WTC11 (cell line): ENCODE results near the gene CWH43. TPM values are rescaled to one million over a fixed set of nuclear protein-coding genes. Genes with fewer than 3 reads are reported as not detected.

Source experiments
- ATAC-seq: fragments of 200-7000 bp; cut with Tn5 transposase; 2 replicates; pipeline ENCODE4 v1.10.0; 2021; ENCODE audit warnings: mild to moderate bottlenecking, moderate library complexity
- CTCF ChIA-PET: fragments of 300-600 bp; sonication (Branson Sonifier 250); formaldehyde crosslinking; loops from one replicate; lab custom pipeline; 2021; ENCODE audit warnings: antibody characterized with exemption; lab: Charles Lee
- POLR2A ChIA-PET: fragments of 350-600 bp; sonication (Branson Sonifier 250); formaldehyde crosslinking; loops from one replicate; lab custom pipeline; 2021; ENCODE audit warnings: antibody characterized with exemption; lab: Charles Lee
- DNase-seq: peaks from one replicate; pipeline ENCODE4 v3.0.0; 2021; ENCODE audit warnings: low spot score
- H3K27ac Mint-ChIP-seq: 2 replicates; pipeline ENCODE4 v1.8.0; 2021; ENCODE audit warnings: mixed read lengths
- H3K27me3 Mint-ChIP-seq: 2 replicates; pipeline ENCODE4 v1.8.0; 2021; ENCODE audit warnings: low read depth, mild to moderate bottlenecking, moderate library complexity, mixed read lengths
- H3K36me3 Mint-ChIP-seq: 2 replicates; pipeline ENCODE4 v1.8.0; 2021; ENCODE audit warnings: mixed read lengths
- H3K4me1 Mint-ChIP-seq: 2 replicates; pipeline ENCODE4 v1.8.0; 2022; ENCODE audit warnings: mixed read lengths
- H3K4me3 Mint-ChIP-seq: 2 replicates; pipeline ENCODE4 v1.8.0; 2021; ENCODE audit warnings: mild to moderate bottlenecking, moderate library complexity, mixed read lengths
- H3K9me3 Mint-ChIP-seq: 2 replicates; pipeline ENCODE4 v1.8.0; 2021; ENCODE audit warnings: mixed read lengths
- CREM ChIP-seq: sonication (generic); formaldehyde crosslinking; IDR thresholded peaks from 2 replicates; pipeline ENCODE4 v1.8.1; 2022; ENCODE audit warnings: mild to moderate bottlenecking, missing genetic modification reagents, moderate library complexity
- FOXJ3 ChIP-seq: sonication (generic); formaldehyde crosslinking; IDR thresholded peaks from 2 replicates; pipeline ENCODE4 v1.9.0; 2021; ENCODE audit warnings: missing genetic modification reagents, mild to moderate bottlenecking, borderline replicate concordance
- GABPB1 ChIP-seq: sonication (generic); formaldehyde crosslinking; IDR thresholded peaks from 2 replicates; pipeline ENCODE4 v1.8.1; 2023; ENCODE audit warnings: mild to moderate bottlenecking, missing genetic modification reagents
- MXD4 ChIP-seq: fragments of 250-450 bp; sonication (Bioruptor Pico); IDR thresholded peaks from 2 replicates; pipeline ENCODE4 v1.8.0; 2021; ENCODE audit warnings: mild to moderate bottlenecking, moderate library complexity, borderline replicate concordance
- NR1H2 ChIP-seq: sonication (generic); formaldehyde crosslinking; IDR thresholded peaks from 2 replicates; pipeline ENCODE4 v1.9.0; 2021; ENCODE audit warnings: mild to moderate bottlenecking, moderate library complexity, missing genetic modification reagents
- ZNF219 ChIP-seq: sonication (generic); formaldehyde crosslinking; IDR thresholded peaks from 2 replicates; pipeline ENCODE4 v1.8.0; 2023; ENCODE audit warnings: missing genetic modification reagents, mild to moderate bottlenecking, borderline replicate concordance
- total RNA-seq: library from RNA; stranded (reverse); gene quantifications from 3 replicates; pipeline ENCODE4 v1.2.3, GENCODE V29; 2021
- TF ChIP-seq, protein P1 (sequence below): sonication (generic); formaldehyde crosslinking; IDR thresholded peaks from 2 replicates; pipeline ENCODE4 v1.8.1; 2022; ENCODE audit warnings: low read depth, mild to moderate bottlenecking, moderate library complexity, missing genetic modification reagents, borderline replicate concordance
- TF ChIP-seq, protein P2 (sequence below): fragments of 250-450 bp; sonication (Bioruptor Pico); conservative IDR thresholded peaks from 2 replicates; pipeline ENCODE4 v1.9.0; 2021; ENCODE audit warnings: mild to moderate bottlenecking
- TF ChIP-seq, protein P3 (sequence below): sonication (generic); formaldehyde crosslinking; IDR thresholded peaks from 2 replicates; pipeline ENCODE4 v1.8.1; 2023; ENCODE audit warnings: mild to moderate bottlenecking, missing genetic modification reagents, moderate library complexity
- TF ChIP-seq, protein P4 (sequence below): fragments of 250-450 bp; sonication (Bioruptor Pico); IDR thresholded peaks from 2 replicates; pipeline ENCODE4 v2.1.2; 2022; ENCODE audit warnings: mild to moderate bottlenecking, moderate library complexity
- TF ChIP-seq, protein P5 (sequence below): sonication (generic); formaldehyde crosslinking; IDR thresholded peaks from 2 replicates; pipeline ENCODE4 v1.8.1; 2023; ENCODE audit warnings: mild to moderate bottlenecking, missing genetic modification reagents
- TF ChIP-seq, protein P6 (sequence below): sonication (generic); formaldehyde crosslinking; IDR thresholded peaks from 2 replicates; pipeline ENCODE4 v1.8.0; 2023; ENCODE audit warnings: missing genetic modification reagents, mild to moderate bottlenecking, borderline replicate concordance
- TF ChIP-seq, protein P7 (sequence below): sonication (generic); formaldehyde crosslinking; IDR thresholded peaks from 2 replicates; pipeline ENCODE4 v1.8.0; 2022; ENCODE audit warnings: mild to moderate bottlenecking, missing genetic modification reagents
- TF ChIP-seq, protein P8 (sequence below): sonication (generic); formaldehyde crosslinking; conservative IDR thresholded peaks from 2 replicates; pipeline ENCODE4 v1.8.1; 2023; ENCODE audit warnings: mild to moderate bottlenecking, low read depth, missing genetic modification reagents, moderate library complexity

Gene CWH43
- total RNA-seq, 1 experiment from 2014 or later: not detected

DNA sequence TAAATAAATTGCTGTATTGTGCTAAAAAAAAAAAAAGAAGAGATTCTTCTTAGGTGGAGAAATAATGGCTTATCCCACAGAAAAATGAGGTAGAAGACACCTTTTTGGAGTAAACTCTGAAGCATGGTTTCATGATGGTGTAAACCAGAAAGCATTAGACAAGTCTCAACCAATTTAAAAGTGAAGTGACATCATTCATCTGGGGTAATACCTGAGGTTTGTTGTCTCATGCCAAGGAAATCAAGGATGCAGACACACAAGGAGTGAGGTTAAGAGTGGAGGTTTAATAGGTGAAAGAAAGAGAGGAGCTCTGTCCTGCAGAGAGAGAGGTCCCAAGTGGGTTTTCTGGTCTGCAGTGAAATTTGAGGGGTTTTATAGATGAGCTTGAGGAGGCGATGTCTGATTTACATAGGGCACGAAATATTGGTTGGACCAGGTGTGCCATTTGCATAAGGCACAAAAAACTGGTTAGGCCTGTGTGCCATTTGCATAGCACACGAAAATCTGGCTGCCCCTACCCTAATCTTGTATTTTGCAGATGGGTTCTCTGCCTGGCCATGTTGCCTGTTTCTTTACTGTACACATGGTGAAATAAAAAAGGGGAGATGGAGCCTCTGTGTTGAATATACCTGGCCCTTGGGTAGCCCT lies 25.0 kb upstream of the CWH43 start (continued):
- TF ChIP-seq NR1H2 (CRISPR knock-in tag): no peak
- TF ChIP-seq, protein P1, sequence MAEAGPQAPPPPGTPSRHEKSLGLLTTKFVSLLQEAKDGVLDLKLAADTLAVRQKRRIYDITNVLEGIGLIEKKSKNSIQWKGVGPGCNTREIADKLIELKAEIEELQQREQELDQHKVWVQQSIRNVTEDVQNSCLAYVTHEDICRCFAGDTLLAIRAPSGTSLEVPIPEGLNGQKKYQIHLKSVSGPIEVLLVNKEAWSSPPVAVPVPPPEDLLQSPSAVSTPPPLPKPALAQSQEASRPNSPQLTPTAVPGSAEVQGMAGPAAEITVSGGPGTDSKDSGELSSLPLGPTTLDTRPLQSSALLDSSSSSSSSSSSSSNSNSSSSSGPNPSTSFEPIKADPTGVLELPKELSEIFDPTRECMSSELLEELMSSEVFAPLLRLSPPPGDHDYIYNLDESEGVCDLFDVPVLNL (CRISPR knock-in tag): no peak
- TF ChIP-seq, protein P2, sequence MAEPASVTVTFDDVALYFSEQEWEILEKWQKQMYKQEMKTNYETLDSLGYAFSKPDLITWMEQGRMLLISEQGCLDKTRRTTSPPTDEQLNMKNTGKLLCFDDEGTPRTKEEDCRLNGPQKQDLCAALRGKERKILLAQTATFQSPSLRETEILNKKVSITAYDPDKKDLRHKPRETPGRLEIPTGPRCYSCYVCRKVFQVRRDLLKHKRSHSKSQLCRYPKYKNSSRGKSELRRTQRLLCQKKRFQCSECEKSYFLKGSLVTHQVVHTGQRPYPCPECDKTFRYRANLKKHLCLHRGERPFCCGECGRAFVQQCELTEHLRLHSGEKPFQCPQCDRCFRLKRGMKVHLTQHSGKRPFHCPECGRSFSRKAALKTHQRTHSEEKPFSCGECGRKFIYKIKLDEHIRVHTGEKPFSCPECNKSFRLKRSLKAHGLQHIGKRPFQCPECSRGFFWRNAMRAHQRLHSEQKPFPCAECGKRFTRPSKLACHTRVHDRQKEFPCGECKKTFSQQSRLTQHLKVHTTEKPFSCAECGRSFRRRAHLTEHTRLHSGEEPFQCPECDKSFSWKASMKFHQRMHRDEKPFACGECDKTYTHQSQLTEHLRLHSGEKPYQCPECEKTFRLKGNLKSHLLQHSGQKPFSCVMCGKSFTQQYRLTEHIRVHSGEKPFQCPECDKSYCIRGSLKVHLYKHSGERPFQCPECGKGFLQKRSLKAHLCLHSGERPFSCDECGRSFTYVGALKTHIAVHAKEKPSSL: no peak

DNA sequence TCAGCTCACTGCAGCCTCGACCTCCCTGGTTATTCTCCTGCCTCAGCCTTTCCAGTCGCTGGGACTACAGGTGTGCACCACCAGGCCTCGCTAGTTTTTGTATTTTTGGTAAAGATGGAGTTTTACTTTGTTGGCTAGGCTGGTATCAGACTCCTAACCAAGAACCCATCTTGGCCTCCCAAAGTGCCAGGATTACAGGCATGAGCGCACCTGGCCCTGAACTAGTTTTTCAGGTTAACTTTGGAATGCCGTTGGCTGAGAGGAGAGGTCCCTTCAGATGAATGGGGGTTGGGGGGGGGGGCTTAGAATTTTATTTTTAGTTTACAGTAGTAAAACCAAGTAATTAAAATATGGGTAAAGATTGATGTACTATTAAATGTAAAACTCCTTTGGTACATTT lies 23.4 kb upstream of the CWH43 start:
- DNase-seq (no peak), ATAC-seq (no peak)
- ChIA-PET CTCF (interaction anchor here (1.0 to 5.5 kb wide), 2 partner anchors 16 to 18 kb away, joined by 4 to 57 read pairs; no protein-coding TSS in a partner anchor), POLR2A (interaction anchor here (0.6 kb wide), 1 partner anchor 50 kb away, joined by 3 read pairs; no protein-coding TSS in a partner anchor)
- H3K9me3 Mint-ChIP-seq: peaks cover 12% of the 10 kb centered on the region
- H3K36me3 Mint-ChIP-seq: peaks cover 3% of the 10 kb centered on the region; the same call in 1 of the 2 replicates
- H3K27ac Mint-ChIP-seq: no peak overlapping the region
- peaks cover 2% of the 10 kb centered on the region; the same call in 1 of the 2 replicates for H3K27me3 Mint-ChIP-seq
- H3K4me3 Mint-ChIP-seq: no peak overlapping the region
- H3K4me1 Mint-ChIP-seq: peaks cover 15% of the 10 kb centered on the region
- TF ChIP-seq, protein P3, sequence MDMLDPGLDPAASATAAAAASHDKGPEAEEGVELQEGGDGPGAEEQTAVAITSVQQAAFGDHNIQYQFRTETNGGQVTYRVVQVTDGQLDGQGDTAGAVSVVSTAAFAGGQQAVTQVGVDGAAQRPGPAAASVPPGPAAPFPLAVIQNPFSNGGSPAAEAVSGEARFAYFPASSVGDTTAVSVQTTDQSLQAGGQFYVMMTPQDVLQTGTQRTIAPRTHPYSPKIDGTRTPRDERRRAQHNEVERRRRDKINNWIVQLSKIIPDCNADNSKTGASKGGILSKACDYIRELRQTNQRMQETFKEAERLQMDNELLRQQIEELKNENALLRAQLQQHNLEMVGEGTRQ (CRISPR knock-in tag): no peak
- TF ChIP-seq, protein P2: no peak
- TF ChIP-seq, protein P4, sequence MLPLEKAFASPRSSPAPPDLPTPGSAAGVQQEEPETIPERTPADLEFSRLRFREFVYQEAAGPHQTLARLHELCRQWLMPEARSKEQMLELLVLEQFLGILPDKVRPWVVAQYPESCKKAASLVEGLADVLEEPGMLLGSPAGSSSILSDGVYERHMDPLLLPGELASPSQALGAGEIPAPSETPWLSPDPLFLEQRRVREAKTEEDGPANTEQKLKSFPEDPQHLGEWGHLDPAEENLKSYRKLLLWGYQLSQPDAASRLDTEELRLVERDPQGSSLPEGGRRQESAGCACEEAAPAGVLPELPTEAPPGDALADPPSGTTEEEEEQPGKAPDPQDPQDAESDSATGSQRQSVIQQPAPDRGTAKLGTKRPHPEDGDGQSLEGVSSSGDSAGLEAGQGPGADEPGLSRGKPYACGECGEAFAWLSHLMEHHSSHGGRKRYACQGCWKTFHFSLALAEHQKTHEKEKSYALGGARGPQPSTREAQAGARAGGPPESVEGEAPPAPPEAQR (CRISPR knock-in tag): no peak
- no peak for TF ChIP-seq FOXJ3 (CRISPR knock-in tag)
- TF ChIP-seq, protein P5, sequence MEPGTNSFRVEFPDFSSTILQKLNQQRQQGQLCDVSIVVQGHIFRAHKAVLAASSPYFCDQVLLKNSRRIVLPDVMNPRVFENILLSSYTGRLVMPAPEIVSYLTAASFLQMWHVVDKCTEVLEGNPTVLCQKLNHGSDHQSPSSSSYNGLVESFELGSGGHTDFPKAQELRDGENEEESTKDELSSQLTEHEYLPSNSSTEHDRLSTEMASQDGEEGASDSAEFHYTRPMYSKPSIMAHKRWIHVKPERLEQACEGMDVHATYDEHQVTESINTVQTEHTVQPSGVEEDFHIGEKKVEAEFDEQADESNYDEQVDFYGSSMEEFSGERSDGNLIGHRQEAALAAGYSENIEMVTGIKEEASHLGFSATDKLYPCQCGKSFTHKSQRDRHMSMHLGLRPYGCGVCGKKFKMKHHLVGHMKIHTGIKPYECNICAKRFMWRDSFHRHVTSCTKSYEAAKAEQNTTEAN: no peak
- TF ChIP-seq, protein P6, sequence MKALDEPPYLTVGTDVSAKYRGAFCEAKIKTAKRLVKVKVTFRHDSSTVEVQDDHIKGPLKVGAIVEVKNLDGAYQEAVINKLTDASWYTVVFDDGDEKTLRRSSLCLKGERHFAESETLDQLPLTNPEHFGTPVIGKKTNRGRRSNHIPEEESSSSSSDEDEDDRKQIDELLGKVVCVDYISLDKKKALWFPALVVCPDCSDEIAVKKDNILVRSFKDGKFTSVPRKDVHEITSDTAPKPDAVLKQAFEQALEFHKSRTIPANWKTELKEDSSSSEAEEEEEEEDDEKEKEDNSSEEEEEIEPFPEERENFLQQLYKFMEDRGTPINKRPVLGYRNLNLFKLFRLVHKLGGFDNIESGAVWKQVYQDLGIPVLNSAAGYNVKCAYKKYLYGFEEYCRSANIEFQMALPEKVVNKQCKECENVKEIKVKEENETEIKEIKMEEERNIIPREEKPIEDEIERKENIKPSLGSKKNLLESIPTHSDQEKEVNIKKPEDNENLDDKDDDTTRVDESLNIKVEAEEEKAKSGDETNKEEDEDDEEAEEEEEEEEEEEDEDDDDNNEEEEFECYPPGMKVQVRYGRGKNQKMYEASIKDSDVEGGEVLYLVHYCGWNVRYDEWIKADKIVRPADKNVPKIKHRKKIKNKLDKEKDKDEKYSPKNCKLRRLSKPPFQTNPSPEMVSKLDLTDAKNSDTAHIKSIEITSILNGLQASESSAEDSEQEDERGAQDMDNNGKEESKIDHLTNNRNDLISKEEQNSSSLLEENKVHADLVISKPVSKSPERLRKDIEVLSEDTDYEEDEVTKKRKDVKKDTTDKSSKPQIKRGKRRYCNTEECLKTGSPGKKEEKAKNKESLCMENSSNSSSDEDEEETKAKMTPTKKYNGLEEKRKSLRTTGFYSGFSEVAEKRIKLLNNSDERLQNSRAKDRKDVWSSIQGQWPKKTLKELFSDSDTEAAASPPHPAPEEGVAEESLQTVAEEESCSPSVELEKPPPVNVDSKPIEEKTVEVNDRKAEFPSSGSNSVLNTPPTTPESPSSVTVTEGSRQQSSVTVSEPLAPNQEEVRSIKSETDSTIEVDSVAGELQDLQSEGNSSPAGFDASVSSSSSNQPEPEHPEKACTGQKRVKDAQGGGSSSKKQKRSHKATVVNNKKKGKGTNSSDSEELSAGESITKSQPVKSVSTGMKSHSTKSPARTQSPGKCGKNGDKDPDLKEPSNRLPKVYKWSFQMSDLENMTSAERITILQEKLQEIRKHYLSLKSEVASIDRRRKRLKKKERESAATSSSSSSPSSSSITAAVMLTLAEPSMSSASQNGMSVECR (CRISPR knock-in tag): no peak
- TF ChIP-seq, protein P7, sequence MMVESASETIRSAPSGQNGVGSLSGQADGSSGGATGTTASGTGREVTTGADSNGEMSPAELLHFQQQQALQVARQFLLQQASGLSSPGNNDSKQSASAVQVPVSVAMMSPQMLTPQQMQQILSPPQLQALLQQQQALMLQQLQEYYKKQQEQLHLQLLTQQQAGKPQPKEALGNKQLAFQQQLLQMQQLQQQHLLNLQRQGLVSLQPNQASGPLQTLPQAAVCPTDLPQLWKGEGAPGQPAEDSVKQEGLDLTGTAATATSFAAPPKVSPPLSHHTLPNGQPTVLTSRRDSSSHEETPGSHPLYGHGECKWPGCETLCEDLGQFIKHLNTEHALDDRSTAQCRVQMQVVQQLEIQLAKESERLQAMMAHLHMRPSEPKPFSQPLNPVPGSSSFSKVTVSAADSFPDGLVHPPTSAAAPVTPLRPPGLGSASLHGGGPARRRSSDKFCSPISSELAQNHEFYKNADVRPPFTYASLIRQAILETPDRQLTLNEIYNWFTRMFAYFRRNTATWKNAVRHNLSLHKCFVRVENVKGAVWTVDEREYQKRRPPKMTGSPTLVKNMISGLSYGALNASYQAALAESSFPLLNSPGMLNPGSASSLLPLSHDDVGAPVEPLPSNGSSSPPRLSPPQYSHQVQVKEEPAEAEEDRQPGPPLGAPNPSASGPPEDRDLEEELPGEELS (CRISPR knock-in tag): no peak
- TF ChIP-seq, protein P8, sequence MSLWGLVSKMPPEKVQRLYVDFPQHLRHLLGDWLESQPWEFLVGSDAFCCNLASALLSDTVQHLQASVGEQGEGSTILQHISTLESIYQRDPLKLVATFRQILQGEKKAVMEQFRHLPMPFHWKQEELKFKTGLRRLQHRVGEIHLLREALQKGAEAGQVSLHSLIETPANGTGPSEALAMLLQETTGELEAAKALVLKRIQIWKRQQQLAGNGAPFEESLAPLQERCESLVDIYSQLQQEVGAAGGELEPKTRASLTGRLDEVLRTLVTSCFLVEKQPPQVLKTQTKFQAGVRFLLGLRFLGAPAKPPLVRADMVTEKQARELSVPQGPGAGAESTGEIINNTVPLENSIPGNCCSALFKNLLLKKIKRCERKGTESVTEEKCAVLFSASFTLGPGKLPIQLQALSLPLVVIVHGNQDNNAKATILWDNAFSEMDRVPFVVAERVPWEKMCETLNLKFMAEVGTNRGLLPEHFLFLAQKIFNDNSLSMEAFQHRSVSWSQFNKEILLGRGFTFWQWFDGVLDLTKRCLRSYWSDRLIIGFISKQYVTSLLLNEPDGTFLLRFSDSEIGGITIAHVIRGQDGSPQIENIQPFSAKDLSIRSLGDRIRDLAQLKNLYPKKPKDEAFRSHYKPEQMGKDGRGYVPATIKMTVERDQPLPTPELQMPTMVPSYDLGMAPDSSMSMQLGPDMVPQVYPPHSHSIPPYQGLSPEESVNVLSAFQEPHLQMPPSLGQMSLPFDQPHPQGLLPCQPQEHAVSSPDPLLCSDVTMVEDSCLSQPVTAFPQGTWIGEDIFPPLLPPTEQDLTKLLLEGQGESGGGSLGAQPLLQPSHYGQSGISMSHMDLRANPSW (CRISPR knock-in tag): no peak
- TF ChIP-seq ZNF219 (CRISPR knock-in tag): no peak
- TF ChIP-seq MXD4: no peak
- no peak for TF ChIP-seq GABPB1
- TF ChIP-seq CREM (CRISPR knock-in tag): no peak
